ENCODE measurements around the gene FAM135A. TPM values are rescaled to one million over a fixed set of nuclear protein-coding genes. Genes with fewer than 3 reads are reported as not detected.
A peak's percentile ranks its signal among the peaks of the same experiment; 100 is the strongest.

FAM135A gene
- total and polyA plus RNA-seq, 2 of the 13 experiments (the other 11 are each of a cell fraction or from before 2014, with no cell fraction given): 26.9 to 31.5 TPM

- no peak for TF ChIP-seq KIAA2018 (CRISPR knock-in tag; IDR thresholded peaks at IDR 0.05; ENCODE audit: borderline replicate concordance)
- TF ChIP-seq ZNF207 (IDR thresholded peaks at IDR 0.05; ENCODE audit: borderline replicate concordance): no peak
- no peak for TF ChIP-seq RARG (CRISPR knock-in tag; IDR thresholded peaks at IDR 0.05; ENCODE audit: low read depth)
- TF ChIP-seq ZBTB39 (CRISPR knock-in tag; IDR thresholded peaks at IDR 0.05): no peak
- no peak for TF ChIP-seq ZNF543 (CRISPR knock-in tag; IDR thresholded peaks at IDR 0.05)
- TF ChIP-seq HOXA9 (CRISPR knock-in tag; IDR thresholded peaks at IDR 0.05; ENCODE audit: borderline replicate concordance): no peak
- TF ChIP-seq XBP1 (CRISPR knock-in tag; IDR thresholded peaks at IDR 0.05): no peak
- TF ChIP-seq MLLT10 (CRISPR knock-in tag; IDR thresholded peaks at IDR 0.05): no peak
- no peak for TF ChIP-seq MATR3 (CRISPR knock-in tag; IDR thresholded peaks at IDR 0.05)
- peak; percentile 59 for TF ChIP-seq FOXA3 (CRISPR knock-in tag; IDR thresholded peaks at IDR 0.05)
- TF ChIP-seq SIX4 (CRISPR knock-in tag; IDR thresholded peaks at IDR 0.05): 0 out of 2 replicates have a peak, but pooled peaks have one; percentile 8
- no peak for TF ChIP-seq ETV6 (CRISPR knock-in tag; conservative IDR thresholded peaks at IDR 0.05)
- TF ChIP-seq ZNF7 (CRISPR knock-in tag; IDR thresholded peaks at IDR 0.05): no peak
- TF ChIP-seq ZNF10 (CRISPR knock-in tag; IDR thresholded peaks at IDR 0.05; ENCODE audit: borderline replicate concordance, low read depth): no peak
- no peak for TF ChIP-seq GMEB1 (CRISPR knock-in tag; IDR thresholded peaks at IDR 0.05; ENCODE audit: borderline replicate concordance)
- no peak for TF ChIP-seq ZNF44 (CRISPR knock-in tag; IDR thresholded peaks at IDR 0.05)
- TF ChIP-seq ZBTB21 (CRISPR knock-in tag; IDR thresholded peaks at IDR 0.05): peak; percentile 45; the same call in 1 of the 2 replicates
- no peak for TF ChIP-seq HNF4A (CRISPR knock-in tag; IDR thresholded peaks at IDR 0.05)
Measured at GRCh38 chr6:70398783-70399728, 14.3 kb upstream of the FAM135A start (continued).
